Keratinocyte (primary cell): ENCODE data around the gene CYP2B6.

Experiments used
- EZH2 ChIP-seq: IDR thresholded peaks from one replicate; pipeline ENCODE4 v1.6.1; 2012; ENCODE audit warnings: inconsistent platforms, mild to moderate bottlenecking, low read length, moderate library complexity
- TF ChIP-seq, protein P1 (sequence below), 3 experiments: IDR thresholded peaks in 1 of 3; conservative IDR thresholded peaks in 1 of 3; optimal IDR thresholded peaks in 1 of 3; 2 replicates in 2 of 3; 3 replicates in 1 of 3; pipeline versions ENCODE3 to v1.5.1; 2011; ENCODE audit warnings: low read length in 3 of 3, mild to moderate bottlenecking in 3 of 3, moderate library complexity in 2 of 3, control low read depth in 1 of 3, inconsistent platforms in 1 of 3; ENCODE audit not compliant: insufficient read depth in 2 of 3; ENCODE audit errors: extremely low read depth in 1 of 3

DNA sequence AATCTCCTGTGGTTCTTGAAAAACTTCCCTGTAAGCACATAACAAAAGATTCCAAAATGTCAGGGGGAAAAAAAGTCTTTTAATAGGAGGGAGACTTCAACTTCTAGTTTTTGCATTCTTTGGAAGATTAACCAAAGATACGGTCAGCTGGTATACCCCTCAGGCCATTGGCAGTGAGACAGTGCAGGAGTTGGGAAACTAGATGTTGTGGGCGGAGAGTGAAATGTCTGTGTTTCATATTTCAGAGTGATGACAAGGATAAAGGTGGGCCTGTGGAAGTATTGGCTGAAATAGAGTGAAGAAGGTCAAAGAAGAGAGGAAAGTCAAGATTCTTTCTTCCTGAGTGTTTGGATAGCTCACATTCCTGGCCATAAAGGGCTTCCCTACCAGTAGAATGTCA lies 40.8 kb downstream of the CYP2B6 start:
- TF ChIP-seq, protein P1, sequence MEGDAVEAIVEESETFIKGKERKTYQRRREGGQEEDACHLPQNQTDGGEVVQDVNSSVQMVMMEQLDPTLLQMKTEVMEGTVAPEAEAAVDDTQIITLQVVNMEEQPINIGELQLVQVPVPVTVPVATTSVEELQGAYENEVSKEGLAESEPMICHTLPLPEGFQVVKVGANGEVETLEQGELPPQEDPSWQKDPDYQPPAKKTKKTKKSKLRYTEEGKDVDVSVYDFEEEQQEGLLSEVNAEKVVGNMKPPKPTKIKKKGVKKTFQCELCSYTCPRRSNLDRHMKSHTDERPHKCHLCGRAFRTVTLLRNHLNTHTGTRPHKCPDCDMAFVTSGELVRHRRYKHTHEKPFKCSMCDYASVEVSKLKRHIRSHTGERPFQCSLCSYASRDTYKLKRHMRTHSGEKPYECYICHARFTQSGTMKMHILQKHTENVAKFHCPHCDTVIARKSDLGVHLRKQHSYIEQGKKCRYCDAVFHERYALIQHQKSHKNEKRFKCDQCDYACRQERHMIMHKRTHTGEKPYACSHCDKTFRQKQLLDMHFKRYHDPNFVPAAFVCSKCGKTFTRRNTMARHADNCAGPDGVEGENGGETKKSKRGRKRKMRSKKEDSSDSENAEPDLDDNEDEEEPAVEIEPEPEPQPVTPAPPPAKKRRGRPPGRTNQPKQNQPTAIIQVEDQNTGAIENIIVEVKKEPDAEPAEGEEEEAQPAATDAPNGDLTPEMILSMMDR (optimal IDR thresholded peaks at IDR 0.05 in 1 of 3, IDR thresholded peaks at IDR 0.05 in 1 of 3, conservative IDR thresholded peaks at IDR 0.05 in 1 of 3; ENCODE audit: extremely low read depth in 1 of 3, insufficient read depth in 2 of 3, low read length in 3 of 3) = no peak
- TF ChIP-seq EZH2 = no peak
